Raji (cell line): ENCODE data around the gene KRT74.

Source experiments
- POLR2A ChIP-seq: IDR thresholded peaks from 2 replicates; pipeline ENCODE4 v1.6.1; 2011; ENCODE audit warnings: low read depth, low read length, control low read depth; ENCODE audit not compliant: insufficient read depth

The KRT74 gene

DNA sequence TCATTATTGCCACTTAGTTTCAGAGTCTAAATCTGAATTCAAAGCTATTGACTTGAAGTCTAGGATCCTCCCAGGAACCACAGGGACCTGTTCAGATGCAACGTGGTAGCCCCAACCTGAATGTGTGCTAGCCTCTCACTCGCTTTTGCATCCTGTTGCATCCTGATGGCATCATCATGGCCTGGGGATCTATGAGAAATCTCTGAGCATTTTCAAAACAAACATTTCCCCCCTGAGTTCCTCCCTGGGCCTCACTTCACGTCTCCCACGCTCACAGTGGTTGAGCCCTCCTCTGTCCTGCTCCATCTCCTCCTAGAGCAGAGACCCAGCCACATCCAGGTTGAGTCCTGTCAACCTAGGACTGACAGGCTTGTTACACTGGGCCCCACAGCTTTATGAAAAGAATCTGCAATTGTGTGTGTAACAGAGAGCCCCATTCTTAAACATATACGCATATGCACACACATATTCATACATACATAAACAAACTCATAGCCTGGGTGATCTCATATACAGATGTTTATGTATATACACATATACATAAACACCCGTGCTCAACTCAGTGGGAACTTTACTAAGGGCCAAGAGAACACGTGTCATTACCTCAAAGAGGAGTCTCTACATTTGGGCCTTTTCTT lies 33.1 kb upstream of the KRT74 start:
- TF ChIP-seq POLR2A = no peak

- no peak for TF ChIP-seq POLR2A
Observed at GRCh38 chr12:52606096-52606495, 32.5 kb upstream of the KRT74 start.

DNA sequence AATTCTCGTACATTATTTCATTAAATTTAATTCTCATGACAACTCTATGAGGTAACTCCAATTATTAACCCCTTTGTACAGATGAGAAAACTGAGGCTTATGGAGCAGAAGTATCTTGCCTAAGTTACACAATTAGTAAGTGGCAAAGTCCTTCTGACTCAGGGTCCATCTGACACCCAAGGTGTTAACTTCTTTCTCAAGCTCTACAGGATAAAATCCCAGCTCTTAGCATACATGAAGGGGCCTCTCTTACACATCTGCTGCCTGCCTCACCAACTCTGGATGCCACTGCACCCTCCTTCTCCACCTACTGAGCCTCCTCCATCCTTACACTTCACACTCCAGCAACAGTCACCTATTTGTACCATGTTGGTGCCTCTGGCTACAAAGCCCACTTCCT lies 31.9 kb upstream of the KRT74 start:
- no peak for TF ChIP-seq POLR2A

DNA sequence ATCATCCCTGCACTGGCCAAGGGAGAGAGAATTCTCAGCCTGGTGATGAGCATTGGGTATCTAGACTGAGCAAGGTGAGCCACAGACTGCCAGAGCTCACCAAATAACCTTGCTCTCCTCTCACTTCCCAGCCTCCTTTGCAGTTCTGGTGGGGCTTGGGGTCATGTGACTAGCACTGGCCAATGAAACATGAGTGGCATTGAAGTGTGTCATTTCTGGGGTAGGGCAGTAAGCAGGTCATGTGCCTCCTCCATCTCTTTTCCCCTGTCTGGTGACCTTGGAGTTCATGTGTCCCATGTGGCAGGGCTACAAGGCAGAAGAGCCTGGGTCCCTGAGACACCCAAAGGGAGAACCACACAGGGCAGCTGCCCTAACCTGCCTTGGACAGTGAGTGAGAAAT lies 31.2 kb upstream of the KRT74 start:
- no peak for TF ChIP-seq POLR2A

- no peak for TF ChIP-seq POLR2A
Observed at GRCh38 chr12:52603314-52603713, 29.7 kb upstream of the KRT74 start.

GRCh38 chr12:52602552-52602951 lies 28.9 kb upstream of the KRT74 start:
- TF ChIP-seq POLR2A = no peak

GRCh38 chr12:52601671-52602070 lies 28.0 kb upstream of the KRT74 start:
- TF ChIP-seq POLR2A = no peak

DNA sequence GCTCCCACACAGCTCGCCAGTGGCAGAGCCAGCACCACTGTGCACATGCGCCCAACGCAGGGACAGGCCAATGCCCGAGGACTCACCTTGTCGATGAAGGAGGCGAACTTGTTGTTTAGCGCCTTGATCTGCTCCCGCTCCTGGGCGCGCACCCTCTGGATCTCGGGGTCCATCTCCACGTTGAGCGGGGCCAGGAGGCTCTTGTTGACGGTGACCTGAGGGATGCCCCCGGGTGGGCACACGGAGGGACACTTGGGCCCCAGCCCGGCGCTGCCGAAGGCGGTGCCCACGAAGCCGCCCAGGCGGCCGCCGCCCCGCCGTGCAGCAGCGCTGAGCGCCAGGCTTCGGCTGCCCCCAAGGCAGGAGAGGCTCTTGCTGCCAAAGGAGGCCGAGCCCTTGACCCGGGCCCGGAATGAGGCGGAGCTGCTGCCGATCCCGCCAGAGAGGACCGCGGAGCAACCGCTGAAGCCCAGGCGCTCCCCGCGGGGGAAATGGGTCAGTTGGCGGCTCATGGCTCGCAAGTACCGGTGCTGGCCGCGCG lies 27.4 kb upstream of the KRT74 start, which contains the start of gene KRT72:
KRT72 (minus strand) TSS at position 523 of the 541 bp plus-strand sequence; CDS start at position 512, 11 bp downstream.
- no peak for TF ChIP-seq POLR2A

DNA sequence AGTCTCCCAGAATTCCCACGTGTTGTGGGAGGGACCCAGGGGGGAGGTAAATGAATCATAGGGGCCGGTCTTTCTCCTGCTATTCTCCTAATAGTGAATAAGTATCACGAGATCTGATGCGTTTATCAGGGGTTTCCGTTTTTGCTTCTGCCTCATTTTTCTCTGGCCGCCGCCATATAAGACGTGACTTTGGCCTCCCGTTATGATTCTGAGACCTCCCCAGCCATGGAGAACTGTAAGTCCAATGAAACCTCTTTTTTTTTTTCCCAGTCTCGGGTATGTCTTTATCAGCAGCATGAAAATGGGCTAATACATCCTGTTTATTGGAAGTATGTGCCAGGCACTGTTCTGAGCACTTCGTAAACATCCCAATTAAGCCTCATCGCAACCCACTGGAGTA lies 26.8 kb upstream of the KRT74 start:
- TF ChIP-seq POLR2A = no peak

- no peak for TF ChIP-seq POLR2A
Observed at GRCh38 chr12:52600071-52600470, 26.4 kb upstream of the KRT74 start.

DNA sequence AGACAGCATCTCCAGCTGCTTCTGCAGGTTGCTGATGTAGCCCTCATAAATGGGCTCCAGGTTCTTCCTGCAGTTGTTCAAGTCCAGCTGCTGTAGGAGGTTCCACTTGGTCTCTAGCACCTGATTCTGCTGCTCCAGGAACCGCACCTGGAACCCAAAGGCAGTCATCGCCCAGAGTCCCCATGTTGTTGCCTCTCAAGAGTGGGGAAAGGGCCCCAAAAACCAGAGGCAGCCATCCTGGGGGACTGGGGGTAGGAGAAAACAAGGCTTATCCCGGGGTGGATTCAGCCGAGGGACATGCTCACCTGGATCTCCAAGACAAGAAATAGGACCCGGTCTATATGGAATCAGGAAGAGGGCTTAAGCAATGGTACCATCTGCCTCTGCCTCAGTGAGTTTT lies 25.3 kb upstream of the KRT74 start:
- no peak for TF ChIP-seq POLR2A

- no peak for TF ChIP-seq POLR2A
Observed at GRCh38 chr12:52591521-52591920, 17.9 kb upstream of the KRT74 start.

DNA sequence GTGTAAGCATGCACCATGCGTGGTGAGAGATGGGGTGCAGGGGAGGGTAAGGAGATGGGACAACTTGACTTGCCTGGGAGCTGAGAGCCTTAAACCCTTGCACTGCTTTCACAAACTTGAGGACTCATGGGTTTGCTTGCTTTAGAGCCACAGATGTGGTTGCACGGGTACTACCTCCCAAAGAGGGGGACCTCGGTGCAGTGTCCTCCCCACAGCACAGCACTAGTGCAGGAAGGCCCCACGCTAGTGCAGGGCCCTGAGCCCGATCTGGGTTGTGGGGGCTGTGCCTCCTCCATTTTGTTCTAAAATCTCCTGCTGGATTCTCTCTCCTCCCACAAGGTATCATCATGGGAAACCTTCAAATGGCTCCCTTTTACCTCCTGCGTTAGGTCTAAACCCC lies 16.4 kb upstream of the KRT74 start:
- no peak for TF ChIP-seq POLR2A

- TF ChIP-seq POLR2A = no peak
Observed at GRCh38 chr12:52587563-52587962, 13.9 kb upstream of the KRT74 start.

DNA sequence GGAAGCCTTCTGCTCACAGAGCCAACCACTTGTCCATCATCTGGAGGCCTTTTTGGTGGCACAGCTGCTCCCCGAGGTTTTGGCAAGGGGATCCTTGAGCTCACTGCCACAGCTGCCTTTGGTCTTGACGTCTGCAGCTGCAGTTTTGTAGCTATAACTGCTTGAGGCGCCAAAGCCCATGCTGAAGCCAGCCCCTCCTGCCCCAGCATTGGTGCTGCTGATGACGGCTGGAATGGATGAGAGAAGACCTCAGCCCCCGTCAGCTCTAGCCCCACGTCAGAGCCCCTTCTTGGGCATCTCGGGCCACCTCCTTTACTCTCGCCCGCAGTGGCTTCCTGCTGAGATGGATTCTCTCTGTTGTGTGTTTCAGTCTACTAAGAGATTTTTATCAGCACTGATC lies 12.3 kb upstream of the KRT74 start:
- no peak for TF ChIP-seq POLR2A

GRCh38 chr12:52585066-52585465 lies 11.4 kb upstream of the KRT74 start:
- no peak for TF ChIP-seq POLR2A

DNA sequence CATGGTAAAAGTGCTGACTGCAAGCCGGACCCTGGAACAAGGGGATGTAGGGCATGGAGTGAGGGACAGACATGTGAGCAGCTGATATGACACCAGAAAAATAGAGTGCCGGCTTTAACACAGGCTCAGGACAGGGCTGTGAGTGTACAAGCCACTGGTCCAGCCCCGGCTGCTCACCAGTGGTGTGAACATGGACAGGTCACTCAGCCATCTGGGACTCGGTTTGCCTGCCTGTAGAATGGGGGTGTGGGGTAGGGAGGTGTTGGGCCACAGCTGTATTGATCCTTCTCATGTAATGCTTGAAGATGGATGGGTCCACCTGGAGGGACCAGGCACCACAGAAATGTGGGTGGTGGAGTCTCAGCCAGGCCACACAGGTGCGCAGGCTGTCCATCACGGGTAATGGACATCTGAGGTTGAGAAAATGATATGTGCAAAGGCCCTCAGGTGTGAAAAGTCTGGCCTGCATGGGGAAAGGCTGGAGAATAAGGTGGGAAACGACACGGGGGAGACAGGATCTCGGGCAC lies 10.6 kb upstream of the KRT74 start:
- no peak for TF ChIP-seq POLR2A
